Left colon (tissue), 2 donors: Measurements from ENCODE around the gene EHBP1L1. TPM values are rescaled to one million over a fixed set of nuclear protein-coding genes. Genes with fewer than 3 reads are reported as not detected.
"Not testable (repeated sequence)": the region's sequence is repeated elsewhere in the genome, so short reads cannot be mapped to it uniquely, and the experiment has no call there.

ENCODE experiments used
- ATAC-seq: fragments of 200-7000 bp; cut with Tn5 transposase; one replicate; pipeline ENCODE4 v1.9.1; 2020; ENCODE audit warnings: mild to moderate bottlenecking, moderate library complexity
- DNase-seq, 2 donors: peaks; one replicate each; pipeline ENCODE4 v3.0.0-alpha.2; 2020
- intact Hi-C, 2 donors: fragments of 100-400 bp; cut with DNase I in 1 of 2; cut with micrococcal nuclease in 1 of 2; formaldehyde crosslinking; loops; one replicate each; pipeline versions ENCODE4 v1.11.2 to v1.14.0; 2022; cut with DNase I, micrococcal nuclease
- total RNA-seq, 2 donors: library from RNA; stranded (reverse); fragmentation: NEBNext Ultra II Directional; extraction: Animal tissue kit (Norgen Biotek cat#: 25700); gene quantifications; one replicate each; pipeline ENCODE4 v1.2.1, GENCODE V29; 2021
- donor health status: DM: no; HTN: no; CAD: no.
- donor health status: DM: yes; HTN: yes; CAD: no.

EHBP1L1 gene
- total RNA-seq, 2 donors from 2014 or later, result 78.7 to 89.7 TPM

DNA sequence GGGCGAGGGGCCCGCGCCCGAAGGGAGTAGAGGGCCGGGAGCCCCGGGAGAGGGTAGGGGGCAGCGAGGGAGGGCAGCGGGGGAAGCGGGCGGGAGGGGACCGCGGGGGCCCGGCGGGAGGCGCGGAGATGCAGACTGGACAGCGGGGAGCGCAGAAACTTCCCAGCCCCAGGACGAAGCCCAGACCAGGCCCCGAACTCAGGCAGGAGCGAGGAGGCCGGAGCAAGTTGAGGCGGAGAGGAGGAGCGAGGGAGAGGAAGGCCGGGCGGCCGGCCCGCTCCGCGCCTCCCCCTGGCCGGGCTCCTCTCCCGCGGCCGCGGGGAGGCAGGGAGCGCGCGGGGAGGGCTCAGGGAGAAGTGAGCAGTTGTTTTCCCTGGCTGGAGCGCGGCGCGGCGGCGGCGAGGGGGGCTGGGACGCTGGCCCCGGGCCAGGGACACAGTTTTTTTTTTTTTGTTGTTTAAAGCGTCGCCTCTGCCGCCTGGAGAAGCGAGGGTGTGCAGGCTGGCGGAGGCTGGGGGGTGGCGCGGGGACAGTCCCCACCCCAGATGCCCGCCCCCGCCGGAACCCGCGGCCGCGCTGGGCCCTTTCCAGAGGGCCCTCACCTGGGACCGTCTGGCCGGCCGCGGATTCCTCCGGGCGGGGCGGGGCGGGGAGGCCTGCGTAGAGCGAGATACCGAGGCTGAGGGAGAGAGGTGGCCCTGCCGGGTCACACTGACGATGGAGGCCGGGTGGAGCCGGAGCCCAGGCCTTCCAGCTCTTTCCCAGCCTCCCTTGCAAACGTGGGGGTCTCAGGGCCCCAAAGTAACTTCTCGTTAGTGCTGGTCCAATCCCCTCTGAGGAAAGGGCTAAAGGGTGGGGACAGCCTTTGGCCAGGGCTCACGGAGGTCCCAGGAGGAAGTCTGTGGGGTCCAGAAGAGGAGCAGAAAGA is 17.6 kb upstream of the EHBP1L1 start, which contains the start of gene LTBP3:
Gene LTBP3, minus strand, starts transcription at position 358 of the 928 bp plus-strand sequence. CDS start 400 bp downstream, outside the sequence.
- DNase-seq, result peak in 1 of 2 donors; percentile 64
- ATAC-seq, result peak; percentile 63
- intact Hi-C loops, result no loop called here

DNA sequence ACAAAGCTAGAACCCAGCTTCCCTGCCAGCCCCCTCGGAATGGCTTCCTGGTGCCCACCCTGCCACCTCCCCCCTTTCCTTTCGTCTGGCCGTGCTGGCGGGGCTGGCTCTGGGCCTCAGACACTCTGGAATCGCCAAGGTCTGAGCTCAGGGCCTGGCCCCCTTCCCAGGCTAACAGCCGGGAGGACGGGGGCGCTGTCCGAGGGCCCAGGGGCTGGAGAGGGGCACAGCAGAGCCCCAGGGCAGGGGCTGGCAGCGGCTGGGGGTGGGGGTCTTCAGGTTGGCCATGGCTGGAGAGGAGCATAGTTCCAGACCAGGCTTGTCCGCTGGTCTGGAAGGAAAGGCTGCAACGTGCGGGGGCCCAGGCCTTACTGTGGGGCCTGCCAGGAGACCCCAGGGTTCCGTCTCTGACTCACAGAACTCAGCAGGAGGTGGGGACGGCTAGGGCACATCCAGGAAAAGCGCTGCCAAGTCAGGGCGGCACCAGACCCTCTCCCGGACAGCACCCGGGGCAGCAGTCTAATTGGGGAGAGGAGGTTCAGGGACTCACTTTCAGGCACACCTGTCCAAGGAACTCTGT is 16.8 kb upstream of the EHBP1L1 start:
- peak in 1 of 2 donors; percentile 47 for DNase-seq
- ATAC-seq, result no peak
- intact Hi-C loops, result no loop called here

DNA sequence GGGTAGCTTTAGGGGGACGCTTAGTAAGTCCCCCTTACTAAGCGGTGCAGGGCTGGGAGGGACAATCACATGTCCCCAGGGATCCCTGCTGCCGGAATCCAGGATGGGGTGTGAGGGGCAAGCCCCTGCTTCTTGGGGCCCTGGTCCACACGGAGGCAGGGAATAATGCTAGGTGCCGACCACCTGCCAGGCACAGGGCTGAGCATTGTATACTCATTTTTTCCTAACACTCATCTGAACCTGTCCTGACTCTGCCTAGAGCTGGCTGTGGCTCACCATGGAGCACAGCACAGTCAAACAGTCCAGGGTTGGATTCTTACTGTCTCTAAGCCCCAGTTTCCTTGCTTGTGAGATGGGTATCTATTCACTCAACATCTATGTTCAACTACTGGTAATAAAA is 16.3 kb upstream of the EHBP1L1 start:
- ATAC-seq (no peak), DNase-seq (no peak)
- intact Hi-C loops, result no loop called here

DNA sequence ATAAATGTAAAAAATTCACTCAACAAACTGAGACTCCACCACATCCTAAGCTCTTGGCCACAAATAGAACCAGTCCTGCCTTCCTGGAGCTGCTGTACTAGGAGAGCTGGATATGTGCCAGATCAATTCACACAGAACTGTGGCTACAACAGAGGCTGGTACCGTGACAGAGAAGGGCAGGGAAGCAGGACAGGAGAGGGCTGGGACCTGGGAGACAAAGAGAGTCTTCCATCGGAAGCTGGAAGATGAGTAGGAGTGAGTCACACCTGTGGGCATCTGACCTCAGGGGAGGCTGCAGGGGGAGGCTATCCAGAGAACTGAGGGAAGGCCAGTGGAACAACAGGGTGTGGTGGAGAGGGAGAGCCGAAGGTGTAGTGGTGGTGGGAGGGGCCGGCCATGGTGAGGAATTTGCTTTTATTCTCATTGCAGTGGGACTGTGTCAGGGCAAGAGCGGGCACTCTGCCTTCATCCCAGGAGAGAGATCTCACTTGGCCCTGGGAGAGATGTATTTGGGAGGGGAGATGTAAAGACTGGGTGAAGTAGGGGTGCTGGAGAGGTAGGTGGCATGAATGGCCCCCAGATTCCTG is 15.8 kb upstream of the EHBP1L1 start:
- intact Hi-C loops, result loop anchor here in 1 of 2 donors (10.0 kb wide), 1 partner anchor 65 kb away; no protein-coding TSS in a partner anchor
- DNase-seq (peak; percentile 46 to 70), ATAC-seq (peak; percentile 61)

DNA sequence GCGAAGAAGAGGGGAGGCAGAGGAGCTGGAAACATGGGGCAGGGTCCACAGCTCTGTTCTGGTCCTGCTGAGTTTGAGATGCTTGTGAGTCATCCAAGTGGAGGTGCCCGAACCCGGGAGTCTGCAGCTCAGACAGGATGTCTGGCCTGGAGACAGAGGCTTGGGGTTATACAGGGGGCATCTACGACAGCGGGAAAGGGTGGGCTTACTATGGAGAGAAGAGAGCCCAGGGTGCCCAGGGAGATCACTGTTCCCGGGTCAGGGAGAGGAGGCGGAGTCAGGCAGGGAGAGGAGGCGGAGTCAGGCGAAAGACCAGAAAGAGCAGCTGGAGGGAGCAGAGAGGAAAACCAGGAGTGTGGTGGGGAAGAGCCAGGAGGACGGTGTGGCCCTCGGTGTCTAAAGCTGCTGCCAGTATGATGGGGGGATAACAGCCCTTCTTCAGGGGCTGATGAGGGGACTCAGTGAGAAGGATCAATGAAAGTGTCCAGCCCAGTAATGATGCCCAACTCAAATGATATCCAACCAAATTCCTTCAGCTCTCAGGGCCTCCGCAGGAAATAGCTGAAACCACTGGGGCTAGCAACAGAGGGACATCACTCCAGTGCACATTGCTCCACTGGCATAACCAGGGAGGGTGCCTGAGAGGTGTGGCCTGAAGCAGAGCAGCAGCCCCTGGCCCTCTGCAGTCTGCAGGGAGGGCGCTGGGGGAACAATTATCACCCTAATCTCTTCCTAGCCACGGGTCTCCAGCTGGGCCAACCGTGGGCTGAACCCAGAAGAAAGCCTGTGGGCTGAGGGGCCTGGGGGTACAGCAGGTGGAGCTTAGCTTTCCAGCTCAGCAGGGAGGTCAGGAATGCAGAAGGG is 15.1 kb upstream of the EHBP1L1 start:
- ATAC-seq (peak; percentile 28), DNase-seq (peak in 1 of 2 donors; percentile 62)
- intact Hi-C loops, result loop anchor here in 1 of 2 donors (10.0 kb wide), 1 partner anchor 64 kb away; no protein-coding TSS in a partner anchor

GRCh38 chr11:65562020-65562419 is 13.8 kb upstream of the EHBP1L1 start:
- DNase-seq, result no peak

GRCh38 chr11:65562788-65563187 is 13.1 kb upstream of the EHBP1L1 start:
- DNase-seq (no peak), ATAC-seq (no peak)
- intact Hi-C loops, result loop anchor here in 1 of 2 donors (10.0 kb wide), 1 partner anchor 62 kb away; no protein-coding TSS in a partner anchor

More at GRCh38 chr11:65562020-65562419, 13.8 kb upstream of the EHBP1L1 start:
- ATAC-seq, result no peak
- intact Hi-C loops, result loop anchor here in 1 of 2 donors (10.0 kb wide), 1 partner anchor 63 kb away; no protein-coding TSS in a partner anchor

- ATAC-seq (no peak), DNase-seq (no peak)
- intact Hi-C loops, result loop anchor here in 1 of 2 donors (10.0 kb wide), 1 partner anchor 61 kb away; no protein-coding TSS in a partner anchor
Observed at GRCh38 chr11:65563601-65564000, 12.3 kb upstream of the EHBP1L1 start.

DNA sequence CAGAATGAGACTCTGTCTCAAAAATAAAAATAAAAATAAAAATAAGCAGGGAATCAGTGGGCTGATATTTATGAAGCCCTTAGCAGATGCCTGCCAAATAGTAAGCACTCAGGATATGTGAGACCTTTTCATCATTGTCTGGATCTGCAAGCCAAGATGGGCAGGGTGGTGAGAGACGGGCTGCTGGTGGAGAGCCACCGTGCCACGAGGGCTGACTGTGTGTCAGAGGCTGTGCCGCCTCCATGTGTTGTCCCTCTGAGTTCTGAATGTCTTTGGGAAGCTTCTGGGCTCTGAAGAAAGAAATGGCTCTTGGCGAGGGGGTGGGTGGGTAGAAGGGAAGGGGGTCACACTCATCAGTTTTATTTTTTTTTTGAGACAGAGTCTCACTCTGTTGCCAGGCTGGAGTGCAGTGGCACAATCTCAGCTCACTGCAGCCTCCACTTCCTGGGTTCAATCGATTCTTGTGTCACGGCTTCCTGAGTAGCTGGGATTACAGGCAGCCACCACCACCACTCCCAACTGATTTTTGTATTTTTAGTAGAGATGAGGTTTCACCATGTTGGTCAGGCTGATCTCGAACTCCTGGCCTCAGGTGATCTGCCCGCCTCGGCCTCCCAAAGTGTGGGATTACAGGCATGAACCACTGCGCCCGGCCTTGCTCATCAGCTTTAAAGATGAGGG is 10.8 kb upstream of the EHBP1L1 start:
- DNase-seq, ATAC-seq: not testable (repeated sequence)
- intact Hi-C loops, result loop anchor here in 1 of 2 donors (10.0 kb wide), 1 partner anchor 60 kb away; no protein-coding TSS in a partner anchor

DNA sequence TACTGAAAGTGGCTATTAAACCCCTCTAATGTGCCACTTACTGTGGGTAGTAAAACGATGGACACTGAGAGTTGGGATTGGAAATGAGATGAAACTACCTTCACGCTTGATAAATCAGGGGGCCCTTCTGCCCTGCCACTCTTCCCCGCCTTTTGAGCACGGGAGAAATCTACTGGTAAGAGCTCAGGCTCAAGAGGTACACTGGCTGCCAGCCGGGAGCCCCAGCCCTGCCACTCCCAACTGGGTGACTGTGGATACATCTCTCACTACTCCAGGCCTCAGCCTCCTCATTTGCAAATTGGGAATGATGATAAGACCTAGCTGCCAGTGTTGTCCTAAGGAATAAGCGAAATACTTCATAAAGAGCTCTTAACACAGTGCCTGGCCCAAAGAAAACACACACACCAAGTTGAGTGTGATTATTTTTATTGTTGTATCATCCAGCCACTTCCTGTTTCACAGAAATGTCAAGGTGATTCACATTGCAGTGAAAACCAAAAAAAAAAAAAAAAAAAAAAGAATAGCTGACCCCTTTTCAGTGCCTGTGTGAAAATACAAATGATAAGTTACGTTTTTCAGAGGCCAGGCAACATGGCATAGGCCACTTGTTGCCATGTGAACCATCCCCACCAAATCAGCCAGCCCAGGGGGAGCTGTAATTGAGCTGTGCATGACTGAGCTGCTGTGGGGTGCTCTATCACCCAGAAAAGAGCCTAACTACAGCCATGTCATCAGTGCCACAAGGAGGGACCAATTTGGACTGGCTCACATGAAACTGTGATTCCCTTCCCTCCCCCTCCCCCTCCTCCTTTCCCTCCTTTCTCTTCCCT is 10.0 kb upstream of the EHBP1L1 start:
- ATAC-seq, result no peak
- intact Hi-C loops, result loop anchor here in 1 of 2 donors (10.0 kb wide), 1 partner anchor 59 kb away; no protein-coding TSS in a partner anchor

DNA sequence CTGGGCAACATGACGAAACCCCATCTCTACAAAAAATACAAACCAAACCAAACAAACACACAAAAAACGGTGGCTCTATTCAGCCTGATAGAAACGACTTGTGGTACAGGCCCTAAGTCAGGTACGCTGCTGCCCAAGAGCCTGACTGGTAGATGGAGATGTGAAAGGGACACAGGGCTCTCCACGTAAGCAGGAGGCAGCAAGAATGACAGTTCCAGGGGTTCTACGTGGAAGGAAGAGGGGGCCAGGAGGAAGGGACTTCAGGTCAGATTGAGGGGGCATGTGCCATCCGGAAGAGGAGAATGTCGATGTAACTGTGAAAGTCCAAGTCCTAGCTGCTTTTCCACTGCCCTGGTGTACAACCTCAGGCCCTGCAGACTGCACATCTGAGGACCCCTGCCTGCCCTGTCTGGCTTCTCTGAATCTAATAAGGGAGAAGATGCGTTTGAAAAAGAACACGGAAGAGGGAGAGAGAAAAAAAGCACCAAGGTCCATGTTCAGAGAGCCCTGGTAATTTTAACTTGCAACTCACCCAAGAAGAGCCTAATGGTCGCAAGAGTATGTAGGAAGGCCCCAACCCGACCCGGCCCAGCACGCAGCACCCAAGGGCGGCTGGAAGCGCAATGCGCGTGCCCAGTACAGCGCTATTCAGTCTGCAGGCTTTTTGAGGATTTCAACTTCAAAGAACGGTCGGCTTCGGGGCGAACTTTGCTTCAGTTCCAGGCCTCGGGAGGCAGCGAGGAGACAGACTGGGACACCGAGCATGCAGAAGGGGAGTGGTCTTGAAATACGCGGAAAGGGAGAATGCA is 6.5 kb upstream of the EHBP1L1 start:
- intact Hi-C loops, result loop anchor here in 1 of 2 donors (10.0 kb wide), 1 partner anchor 55 kb away; no protein-coding TSS in a partner anchor
- DNase-seq (no peak), ATAC-seq (peak; percentile 13)

More for the DNA sequence above, 10.0 kb upstream of the EHBP1L1 start:
- DNase-seq, result no peak

DNA sequence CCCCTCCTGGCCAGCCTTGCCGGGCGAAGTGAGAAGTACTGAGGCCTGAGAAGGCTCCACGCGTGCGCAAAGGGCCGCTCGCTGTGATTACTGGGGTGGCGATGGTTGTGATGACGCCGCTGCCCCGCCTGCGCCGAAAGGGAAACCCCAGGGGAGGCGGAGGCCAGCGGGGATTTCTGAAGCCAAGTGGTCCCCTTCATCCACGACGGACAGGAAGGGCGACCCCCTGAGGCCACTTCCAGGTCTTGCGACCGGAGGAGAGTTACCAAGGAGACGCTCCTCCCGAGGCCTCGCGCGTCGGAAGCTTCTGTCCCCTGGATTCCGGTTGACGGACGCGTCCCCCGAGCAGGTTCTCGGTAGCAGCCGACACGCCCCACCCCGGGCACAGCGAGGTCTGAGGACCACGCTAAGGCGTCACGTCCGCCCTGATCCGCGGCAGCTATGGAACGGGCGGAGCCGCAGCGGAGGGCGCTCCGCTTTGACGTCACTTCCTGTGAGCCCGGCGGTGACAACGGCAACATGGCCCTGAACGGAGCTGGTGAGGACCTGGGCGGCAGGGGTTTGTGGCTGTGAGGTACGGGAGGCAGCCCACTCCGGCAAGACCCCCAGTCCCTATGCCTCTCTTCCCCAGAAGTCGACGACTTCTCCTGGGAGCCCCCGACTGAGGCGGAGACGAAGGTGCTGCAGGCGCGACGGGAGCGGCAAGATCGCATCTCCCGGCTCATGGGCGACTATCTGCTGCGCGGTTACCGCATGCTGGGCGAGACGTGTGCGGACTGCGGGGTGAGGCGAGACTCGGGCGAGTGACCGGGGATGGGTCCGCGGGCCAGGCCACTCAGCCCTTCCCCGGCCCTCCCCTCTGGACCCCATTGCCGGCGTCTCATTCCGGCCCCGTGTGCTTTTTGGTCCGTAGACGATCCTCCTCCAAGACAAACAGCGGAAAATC is 5.6 kb upstream of the EHBP1L1 start, which contains the start of gene ZNRD2:
Gene ZNRD2, plus strand, starts transcription at position 505 of the 946 bp plus-strand sequence. Its CDS starts 15 bp downstream, at position 520.
- ATAC-seq, result peak; percentile 73
- peak; percentile 98 to 99 for DNase-seq
- intact Hi-C loops, result loop anchor here in 1 of 2 donors (10.0 kb wide), 1 partner anchor 55 kb away; no protein-coding TSS in a partner anchor

GRCh38 chr11:65571420-65571819 is 4.4 kb upstream of the EHBP1L1 start:
- no peak for ATAC-seq
- intact Hi-C loops, result no loop called here
- DNase-seq, result no peak

- intact Hi-C loops, result no loop called here
- DNase-seq, result peak in 1 of 2 donors; percentile 53
Observed at GRCh38 chr11:65571940-65572339, 3.9 kb upstream of the EHBP1L1 start.

More at GRCh38 chr11:65571940-65572339, 3.9 kb upstream of the EHBP1L1 start:
- no peak for ATAC-seq
